ENCODE data around the gene CFAP251. TPM values are rescaled to one million over a fixed set of nuclear protein-coding genes. Genes with fewer than 3 reads are reported as not detected.

The CFAP251 gene
- polyA plus RNA-seq, 1 donor from 2014 or later: 4.0 TPM

- Histone ChIP-seq H3K27me3 (ENCODE audit: insufficient read depth, low read depth, low read length) (no peaks in the 10 kb centered on the region), H3K9ac (ENCODE audit: low read length) (no peak overlapping the region), H3K9me3 (ENCODE audit: low read length) (no peaks in the 10 kb centered on the region), H3F3A (ENCODE audit: insufficient read depth, low read length, poor library complexity, severe bottlenecking) (no peaks in the 10 kb centered on the region), H3K36me3 (ENCODE audit: insufficient read depth, low read length) (no peaks in the 10 kb centered on the region), H3K79me2 (replicated peaks; ENCODE audit: insufficient read depth, low read length) (no peaks in the 10 kb centered on the region), H3K4me3 (ENCODE audit: low read length) (no peak overlapping the region), H3K27ac (ENCODE audit: low read length) (no peak overlapping the region), H3K9me2 (ENCODE audit: insufficient read depth, low read length) (no peaks in the 10 kb centered on the region), H2AFZ (ENCODE audit: low read depth, low read length) (no peak overlapping the region), H3K4me2 (ENCODE audit: low read length) (no peak overlapping the region), H4K20me1 (ENCODE audit: insufficient read depth) (no peaks in the 10 kb centered on the region)
- no peak for TF ChIP-seq EP300 (conservative IDR thresholded peaks at IDR 0.05; ENCODE audit: poor library complexity, severe bottlenecking)
- TF ChIP-seq POLR2AphosphoS5 (IDR thresholded peaks at IDR 0.05): no peak
- TF ChIP-seq, protein P1, sequence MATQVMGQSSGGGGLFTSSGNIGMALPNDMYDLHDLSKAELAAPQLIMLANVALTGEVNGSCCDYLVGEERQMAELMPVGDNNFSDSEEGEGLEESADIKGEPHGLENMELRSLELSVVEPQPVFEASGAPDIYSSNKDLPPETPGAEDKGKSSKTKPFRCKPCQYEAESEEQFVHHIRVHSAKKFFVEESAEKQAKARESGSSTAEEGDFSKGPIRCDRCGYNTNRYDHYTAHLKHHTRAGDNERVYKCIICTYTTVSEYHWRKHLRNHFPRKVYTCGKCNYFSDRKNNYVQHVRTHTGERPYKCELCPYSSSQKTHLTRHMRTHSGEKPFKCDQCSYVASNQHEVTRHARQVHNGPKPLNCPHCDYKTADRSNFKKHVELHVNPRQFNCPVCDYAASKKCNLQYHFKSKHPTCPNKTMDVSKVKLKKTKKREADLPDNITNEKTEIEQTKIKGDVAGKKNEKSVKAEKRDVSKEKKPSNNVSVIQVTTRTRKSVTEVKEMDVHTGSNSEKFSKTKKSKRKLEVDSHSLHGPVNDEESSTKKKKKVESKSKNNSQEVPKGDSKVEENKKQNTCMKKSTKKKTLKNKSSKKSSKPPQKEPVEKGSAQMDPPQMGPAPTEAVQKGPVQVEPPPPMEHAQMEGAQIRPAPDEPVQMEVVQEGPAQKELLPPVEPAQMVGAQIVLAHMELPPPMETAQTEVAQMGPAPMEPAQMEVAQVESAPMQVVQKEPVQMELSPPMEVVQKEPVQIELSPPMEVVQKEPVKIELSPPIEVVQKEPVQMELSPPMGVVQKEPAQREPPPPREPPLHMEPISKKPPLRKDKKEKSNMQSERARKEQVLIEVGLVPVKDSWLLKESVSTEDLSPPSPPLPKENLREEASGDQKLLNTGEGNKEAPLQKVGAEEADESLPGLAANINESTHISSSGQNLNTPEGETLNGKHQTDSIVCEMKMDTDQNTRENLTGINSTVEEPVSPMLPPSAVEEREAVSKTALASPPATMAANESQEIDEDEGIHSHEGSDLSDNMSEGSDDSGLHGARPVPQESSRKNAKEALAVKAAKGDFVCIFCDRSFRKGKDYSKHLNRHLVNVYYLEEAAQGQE (IDR thresholded peaks at IDR 0.05; ENCODE audit: borderline replicate concordance): no peak
- TF ChIP-seq MXI1 (conservative IDR thresholded peaks at IDR 0.05; ENCODE audit: poor library complexity, severe bottlenecking): no peak
- TF ChIP-seq, protein P2, sequence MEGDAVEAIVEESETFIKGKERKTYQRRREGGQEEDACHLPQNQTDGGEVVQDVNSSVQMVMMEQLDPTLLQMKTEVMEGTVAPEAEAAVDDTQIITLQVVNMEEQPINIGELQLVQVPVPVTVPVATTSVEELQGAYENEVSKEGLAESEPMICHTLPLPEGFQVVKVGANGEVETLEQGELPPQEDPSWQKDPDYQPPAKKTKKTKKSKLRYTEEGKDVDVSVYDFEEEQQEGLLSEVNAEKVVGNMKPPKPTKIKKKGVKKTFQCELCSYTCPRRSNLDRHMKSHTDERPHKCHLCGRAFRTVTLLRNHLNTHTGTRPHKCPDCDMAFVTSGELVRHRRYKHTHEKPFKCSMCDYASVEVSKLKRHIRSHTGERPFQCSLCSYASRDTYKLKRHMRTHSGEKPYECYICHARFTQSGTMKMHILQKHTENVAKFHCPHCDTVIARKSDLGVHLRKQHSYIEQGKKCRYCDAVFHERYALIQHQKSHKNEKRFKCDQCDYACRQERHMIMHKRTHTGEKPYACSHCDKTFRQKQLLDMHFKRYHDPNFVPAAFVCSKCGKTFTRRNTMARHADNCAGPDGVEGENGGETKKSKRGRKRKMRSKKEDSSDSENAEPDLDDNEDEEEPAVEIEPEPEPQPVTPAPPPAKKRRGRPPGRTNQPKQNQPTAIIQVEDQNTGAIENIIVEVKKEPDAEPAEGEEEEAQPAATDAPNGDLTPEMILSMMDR (IDR thresholded peaks at IDR 0.05; ENCODE audit: poor library complexity, severe bottlenecking): no peak
- no peak for TF ChIP-seq RAD21 (conservative IDR thresholded peaks at IDR 0.05)
Measured at GRCh38 chr12:122012184-122012583, 93.8 kb downstream of the CFAP251 start.

DNA sequence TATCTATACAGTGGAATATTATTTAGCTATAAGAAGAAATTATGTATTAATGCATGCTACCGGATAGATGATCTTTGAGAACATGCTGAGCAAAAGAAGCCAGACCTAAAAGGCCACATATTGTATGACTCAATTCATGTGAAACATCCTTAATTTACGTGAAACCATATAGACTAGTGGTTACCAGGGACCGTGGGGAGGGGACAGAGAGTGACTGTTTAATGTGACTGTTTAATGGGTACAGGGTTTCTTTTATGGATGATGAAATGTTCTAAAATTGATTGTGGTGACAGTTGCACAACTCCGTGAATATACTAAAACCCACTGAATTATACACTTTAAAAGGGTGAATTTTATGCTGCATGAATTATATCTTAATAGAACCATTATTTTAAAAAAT lies 94.7 kb downstream of the CFAP251 start:
- H3K4me2 ChIP-seq (ENCODE audit: low read length): no peak overlapping the region
- no peak overlapping the region for H3K27ac ChIP-seq (ENCODE audit: low read length)
- H2AFZ ChIP-seq (ENCODE audit: low read depth, low read length): no peak overlapping the region
- no peaks in the 10 kb centered on the region for H3K9me2 ChIP-seq (ENCODE audit: insufficient read depth, low read length)
- H3K9ac ChIP-seq (ENCODE audit: low read length): no peak overlapping the region
- H4K20me1 ChIP-seq (ENCODE audit: insufficient read depth): no peaks in the 10 kb centered on the region
- H3K9me3 ChIP-seq (ENCODE audit: low read length): no peaks in the 10 kb centered on the region
- H3K27me3 ChIP-seq (ENCODE audit: insufficient read depth, low read depth, low read length): no peaks in the 10 kb centered on the region
- H3K79me2 ChIP-seq (replicated peaks; ENCODE audit: insufficient read depth, low read length): no peaks in the 10 kb centered on the region
- no peaks in the 10 kb centered on the region for H3K36me3 ChIP-seq (ENCODE audit: insufficient read depth, low read length)
- TF ChIP-seq POLR2AphosphoS5 (IDR thresholded peaks at IDR 0.05) (no peak), SMC3 (conservative IDR thresholded peaks at IDR 0.05; ENCODE audit: poor library complexity) (no peak), RAD21 (conservative IDR thresholded peaks at IDR 0.05) (no peak), EZH2 (IDR thresholded peaks at IDR 0.05; ENCODE audit: borderline replicate concordance, insufficient read depth, low read length, poor library complexity, severe bottlenecking) (no peak), TAF1 (IDR thresholded peaks at IDR 0.05; ENCODE audit: low read depth) (no peak), EP300 (conservative IDR thresholded peaks at IDR 0.05; ENCODE audit: poor library complexity, severe bottlenecking) (no peak), MXI1 (conservative IDR thresholded peaks at IDR 0.05; ENCODE audit: poor library complexity, severe bottlenecking) (no peak)
- TF ChIP-seq, protein P2 (IDR thresholded peaks at IDR 0.05; ENCODE audit: poor library complexity, severe bottlenecking): no peak
- TF ChIP-seq, protein P1 (IDR thresholded peaks at IDR 0.05; ENCODE audit: borderline replicate concordance): no peak
- no peak overlapping the region for H3K4me3 ChIP-seq (ENCODE audit: low read length)
- H3F3A ChIP-seq (ENCODE audit: insufficient read depth, low read length, poor library complexity, severe bottlenecking): no peaks in the 10 kb centered on the region
